Testis (tissue), 2 donors: Measurements from ENCODE around the gene SLC25A26.

Source experiments
- POLR2A ChIP-seq: fragments of 450-650 bp; IDR thresholded peaks from one replicate; pipeline ENCODE4 v1.6.1; 2017; ENCODE audit warnings: antibody characterized with exemption, mild to moderate bottlenecking, moderate library complexity
- TF ChIP-seq, protein P1 (sequence below), 3 experiments: fragments of 450-650 bp in 2 of 3; fragments of 200-600 bp in 1 of 3; sonication (generic) in 1 of 3; IDR thresholded peaks; one replicate each; pipeline ENCODE4 v1.5.1; 2016 to 2019; ENCODE audit warnings: antibody characterized with exemption in 3 of 3, mild to moderate bottlenecking in 2 of 3, moderate library complexity in 1 of 3

GRCh38 chr3:66419036-66419435 lies 198.2 kb downstream of the SLC25A26 start:
- TF ChIP-seq, protein P1, sequence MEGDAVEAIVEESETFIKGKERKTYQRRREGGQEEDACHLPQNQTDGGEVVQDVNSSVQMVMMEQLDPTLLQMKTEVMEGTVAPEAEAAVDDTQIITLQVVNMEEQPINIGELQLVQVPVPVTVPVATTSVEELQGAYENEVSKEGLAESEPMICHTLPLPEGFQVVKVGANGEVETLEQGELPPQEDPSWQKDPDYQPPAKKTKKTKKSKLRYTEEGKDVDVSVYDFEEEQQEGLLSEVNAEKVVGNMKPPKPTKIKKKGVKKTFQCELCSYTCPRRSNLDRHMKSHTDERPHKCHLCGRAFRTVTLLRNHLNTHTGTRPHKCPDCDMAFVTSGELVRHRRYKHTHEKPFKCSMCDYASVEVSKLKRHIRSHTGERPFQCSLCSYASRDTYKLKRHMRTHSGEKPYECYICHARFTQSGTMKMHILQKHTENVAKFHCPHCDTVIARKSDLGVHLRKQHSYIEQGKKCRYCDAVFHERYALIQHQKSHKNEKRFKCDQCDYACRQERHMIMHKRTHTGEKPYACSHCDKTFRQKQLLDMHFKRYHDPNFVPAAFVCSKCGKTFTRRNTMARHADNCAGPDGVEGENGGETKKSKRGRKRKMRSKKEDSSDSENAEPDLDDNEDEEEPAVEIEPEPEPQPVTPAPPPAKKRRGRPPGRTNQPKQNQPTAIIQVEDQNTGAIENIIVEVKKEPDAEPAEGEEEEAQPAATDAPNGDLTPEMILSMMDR (IDR thresholded peaks at IDR 0.05): no peak
- no peak for TF ChIP-seq POLR2A
